Aorta (tissue), 5 donors: Measurements from ENCODE around the gene SLMAP. TPM values are rescaled to one million over a fixed set of nuclear protein-coding genes. Genes with fewer than 3 reads are reported as not detected.

ENCODE experiments used
- ATAC-seq: fragments of 200-7000 bp; cut with Tn5 transposase; one replicate; pipeline ENCODE4 v1.9.1; 2022; ENCODE audit warnings: moderate library complexity; ENCODE audit not compliant: low FRiP score
- DNase-seq, 2 donors: peaks; one replicate each; pipeline ENCODE4 v3.0.0-alpha.2; 2020
- H3K27ac ChIP-seq, 2 donors: one replicate each; pipeline ENCODE4 v1.5.1; 2013; ENCODE audit warnings: low read length in 2 of 2, mild to moderate bottlenecking in 2 of 2, moderate library complexity in 2 of 2, control low read depth in 1 of 2, inconsistent platforms in 1 of 2, low read depth in 1 of 2
- H3K27me3 ChIP-seq, 2 donors: one replicate each; pipeline ENCODE4 v1.6.1; 2013; ENCODE audit warnings: control low read depth in 1 of 2, low read length in 1 of 2, mild to moderate bottlenecking in 1 of 2, moderate library complexity in 1 of 2; ENCODE audit not compliant: insufficient read depth in 2 of 2, control insufficient read depth in 1 of 2
- H3K36me3 ChIP-seq, 2 donors: one replicate each; pipeline ENCODE4 v1.6.1; 2013; ENCODE audit warnings: control low read depth in 1 of 2, low read length in 1 of 2, mild to moderate bottlenecking in 1 of 2; ENCODE audit not compliant: insufficient read depth in 2 of 2, control insufficient read depth in 1 of 2
- H3K4me1 ChIP-seq, 2 donors: one replicate each; pipeline ENCODE4 v1.6.1; 2013; ENCODE audit warnings: low read length in 2 of 2, control low read depth in 1 of 2, mild to moderate bottlenecking in 1 of 2, moderate library complexity in 1 of 2; ENCODE audit not compliant: insufficient read depth in 2 of 2, control insufficient read depth in 1 of 2
- H3K4me3 ChIP-seq, 2 donors: one replicate each; pipeline ENCODE4 v1.5.1; 2013; ENCODE audit warnings: low read length in 2 of 2, control low read depth in 1 of 2, mild to moderate bottlenecking in 1 of 2
- H3K9me3 ChIP-seq: one replicate; pipeline ENCODE4 v1.6.1; 2013; ENCODE audit warnings: mild to moderate bottlenecking, low read length; ENCODE audit not compliant: control insufficient read depth
- WGBS, 2 donors: extraction: QIAGEN DNeasy Blood & Tissue Kit; methylation state at CpG; one replicate each; pipeline ENCODE4 v1.1.7; 2013; 5-methylcytosine and 5-hydroxymethylcytosine counted together
- intact Hi-C, 2 donors: fragments of 100-400 bp; cut with DNase I; formaldehyde crosslinking; loops; one replicate each; pipeline versions ENCODE4 v1.14.2 to v1.15.0; 2022
- polyA plus RNA-seq, 2 donors: library from polyadenylated mRNA; stranded (reverse); fragments of 200-250 nt; gene quantifications; one replicate each; pipeline ENCODE4 v1.2.3, GENCODE V29; 2013
- total RNA-seq, 2 donors: library from RNA; stranded (reverse); fragmentation: NEBNext Ultra II Directional; extraction: Animal tissue kit (Norgen Biotek cat#: 25700); gene quantifications; one replicate each; pipeline ENCODE4 v1.2.1, GENCODE V29; 2021
- donor health status: healthy with polysubstance abuse.
- donor health status: Bipolar disorder and iron deficiency.
- donor health status: DM: no; HTN: no; CAD: no.
- donor health status: DM: no; HTN: no; CAD: no.
- donor health status: DM: yes; HTN: yes; CAD: no.

SLMAP gene
- total and polyA plus RNA-seq, 4 donors, result 81.4 to 546 (median 170) TPM

DNA sequence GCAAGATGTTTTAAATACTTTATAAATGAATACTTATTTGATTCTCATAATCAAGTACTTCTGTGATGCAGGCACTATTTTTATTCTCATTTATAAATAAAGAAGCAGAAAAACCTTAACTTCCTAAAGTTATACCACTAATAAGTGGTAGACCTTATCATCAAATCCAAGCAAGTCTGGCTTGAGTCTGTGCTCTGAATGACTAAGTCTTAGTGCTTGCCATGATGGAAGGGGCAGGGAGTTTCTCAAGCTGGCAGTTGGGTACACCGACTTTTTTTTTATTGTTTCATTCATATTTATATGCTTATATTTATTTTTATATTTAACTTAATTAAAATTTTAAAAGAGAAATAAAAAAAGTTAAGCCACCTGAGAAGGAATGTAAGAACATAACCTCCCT lies 23.6 kb downstream of the SLMAP start:
- Histone ChIP-seq H3K27me3 (no peaks in the 10 kb centered on the region), H3K36me3 (no peaks in the 10 kb centered on the region), H3K9me3 (no peaks in the 10 kb centered on the region), H3K27ac (no peak overlapping the region), H3K4me3 (no peak overlapping the region), H3K4me1 (peaks cover 0 to 1% of the 10 kb centered on the region in 2 donors)
- ATAC-seq, result no peak
- intact Hi-C loops, result no loop called here
- WGBS, 2 donors, result 51 to 65% methylated on average over 1 of the region's 1 CpG
- no peak for DNase-seq

GRCh38 chr3:57783186-57784088 lies 27.3 kb downstream of the SLMAP start:
- Histone ChIP-seq H3K9me3 (no peaks in the 10 kb centered on the region), H3K4me3 (no peak overlapping the region), H3K36me3 (no peaks in the 10 kb centered on the region), H3K27me3 (no peaks in the 10 kb centered on the region), H3K4me1 (peaks cover 0 to 1% of the 10 kb centered on the region in 2 donors), H3K27ac (no peak overlapping the region)
- WGBS, 2 donors, result 88% methylated on average over 6 of the region's 6 CpGs
- DNase-seq (no peak), ATAC-seq (no peak)
- intact Hi-C loops, result no loop called here

DNA sequence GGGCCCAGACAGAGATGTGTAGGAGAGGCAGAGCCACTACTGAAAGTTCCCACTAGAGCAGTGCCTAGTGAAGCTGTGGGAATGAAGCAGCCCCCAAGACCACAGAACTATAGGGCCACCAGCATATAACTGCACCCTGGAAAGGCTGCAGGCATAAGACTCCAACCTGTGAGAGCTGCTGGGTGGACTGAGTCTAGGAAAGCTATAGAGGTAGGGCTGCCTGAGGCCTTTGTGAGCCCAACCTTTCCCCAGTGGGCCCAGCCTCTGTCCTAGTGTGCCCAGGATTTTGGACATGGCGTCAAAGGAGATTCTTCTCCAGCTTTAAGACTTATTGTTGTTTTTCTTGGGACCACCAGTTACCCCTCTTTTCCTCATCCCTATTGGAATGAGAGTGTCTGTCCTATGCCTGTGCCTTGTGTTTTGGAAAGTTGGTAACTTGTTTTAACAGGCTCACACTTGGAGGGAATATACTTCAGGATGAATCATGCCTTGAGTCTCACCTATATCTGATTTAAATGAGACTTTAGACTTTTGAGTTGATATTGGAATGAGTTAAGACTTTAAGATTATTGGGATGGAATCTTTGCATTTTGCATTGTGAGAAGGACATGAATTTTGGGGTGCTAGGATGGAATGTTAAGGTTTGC lies 28.1 kb downstream of the SLMAP start:
- H3K36me3 ChIP-seq, result no peaks in the 10 kb centered on the region
- no peaks in the 10 kb centered on the region for H3K9me3 ChIP-seq
- ATAC-seq (no peak), DNase-seq (no peak)
- H3K4me1 ChIP-seq, result peaks cover 0 to 1% of the 10 kb centered on the region in 2 donors
- WGBS, 2 donors, result 95 to 100% methylated on average over 1 of the region's 1 CpG
- intact Hi-C loops, result no loop called here
- no peak overlapping the region for H3K4me3 ChIP-seq
- H3K27me3 ChIP-seq, result no peaks in the 10 kb centered on the region
- H3K27ac ChIP-seq, result no peak overlapping the region

- WGBS, 2 donors, result 89 to 91% methylated on average over 1 of the region's 1 CpG
- H3K27ac ChIP-seq, result no peak overlapping the region
- no peak overlapping the region for H3K4me3 ChIP-seq
- H3K36me3 ChIP-seq, result no peaks in the 10 kb centered on the region
- DNase-seq (no peak), ATAC-seq (no peak)
- no peaks in the 10 kb centered on the region for H3K9me3 ChIP-seq
- no peaks in the 10 kb centered on the region for H3K27me3 ChIP-seq
- peaks cover 0 to 1% of the 10 kb centered on the region in 2 donors for H3K4me1 ChIP-seq
- intact Hi-C loops, result no loop called here
These were observed 29.3 kb downstream of the SLMAP start for GRCh38 chr3:57785446-57785845.

GRCh38 chr3:57787867-57788623 lies 31.9 kb downstream of the SLMAP start:
- no peaks in the 10 kb centered on the region for H3K36me3 ChIP-seq
- H3K9me3 ChIP-seq, result no peaks in the 10 kb centered on the region
- intact Hi-C loops, result no loop called here
- no peaks in the 10 kb centered on the region for H3K4me1 ChIP-seq
- H3K27me3 ChIP-seq, result no peaks in the 10 kb centered on the region
- H3K27ac ChIP-seq, result no peak overlapping the region
- ATAC-seq (no peak), DNase-seq (no peak)
- H3K4me3 ChIP-seq, result no peak overlapping the region
- WGBS, 2 donors, result 95% methylated on average over 2 of the region's 2 CpGs

DNA sequence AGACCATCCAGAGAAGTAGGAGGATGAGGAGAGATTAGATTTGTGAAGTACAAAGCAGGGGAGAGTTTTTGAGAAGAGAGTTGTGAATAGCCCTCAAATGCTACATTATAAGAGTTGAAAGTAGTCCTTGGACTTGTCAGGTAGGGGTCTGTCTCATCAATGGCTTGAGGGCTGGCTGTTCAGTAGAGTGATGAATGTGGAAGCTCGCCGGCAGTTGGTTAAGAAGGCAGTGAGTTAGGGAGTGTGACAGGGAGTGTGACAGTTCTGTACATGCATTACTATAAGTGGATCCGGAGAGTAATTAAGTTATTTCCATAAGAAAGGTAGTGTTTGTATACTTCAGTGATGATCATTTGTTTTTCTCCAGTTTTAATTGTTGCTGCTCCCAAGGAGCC lies 32.5 kb downstream of the SLMAP start:
- Histone ChIP-seq H3K27me3 (no peaks in the 10 kb centered on the region), H3K4me1 (no peaks in the 10 kb centered on the region), H3K27ac (no peak overlapping the region), H3K36me3 (no peaks in the 10 kb centered on the region), H3K4me3 (no peak overlapping the region), H3K9me3 (no peaks in the 10 kb centered on the region)
- no peak for DNase-seq
- ATAC-seq, result no peak
- intact Hi-C loops, result no loop called here
- 90 to 97% methylated on average over 3 of the region's 3 CpGs for WGBS, 2 donors

DNA sequence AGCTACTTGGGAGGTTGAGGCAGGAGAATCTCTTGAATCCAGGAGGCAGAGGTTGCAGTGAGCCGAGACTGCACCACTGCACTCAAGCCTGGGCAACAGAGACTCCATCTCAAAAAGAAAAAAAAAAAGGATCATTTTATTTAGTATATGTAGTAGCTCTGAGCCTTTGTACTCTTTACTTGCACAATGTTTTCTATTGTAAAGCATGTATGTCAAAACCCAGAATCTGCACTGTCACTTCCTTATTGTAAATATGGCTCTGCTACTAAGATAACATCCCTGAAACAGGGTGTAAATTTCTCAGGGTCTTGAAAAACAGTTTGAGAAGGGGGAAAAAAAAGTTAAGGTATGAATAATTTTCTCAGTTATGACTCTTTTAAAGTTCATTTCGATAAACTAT lies 35.1 kb downstream of the SLMAP start:
- WGBS, 2 donors, result 91 to 92% methylated on average over 2 of the region's 2 CpGs
- intact Hi-C loops, result no loop called here
- H3K9me3 ChIP-seq, result no peaks in the 10 kb centered on the region
- no peaks in the 10 kb centered on the region for H3K27me3 ChIP-seq
- ATAC-seq, result no peak
- H3K27ac ChIP-seq, result no peak overlapping the region
- H3K36me3 ChIP-seq, result no peaks in the 10 kb centered on the region
- no peaks in the 10 kb centered on the region for H3K4me1 ChIP-seq
- no peak for DNase-seq
- no peak overlapping the region for H3K4me3 ChIP-seq

DNA sequence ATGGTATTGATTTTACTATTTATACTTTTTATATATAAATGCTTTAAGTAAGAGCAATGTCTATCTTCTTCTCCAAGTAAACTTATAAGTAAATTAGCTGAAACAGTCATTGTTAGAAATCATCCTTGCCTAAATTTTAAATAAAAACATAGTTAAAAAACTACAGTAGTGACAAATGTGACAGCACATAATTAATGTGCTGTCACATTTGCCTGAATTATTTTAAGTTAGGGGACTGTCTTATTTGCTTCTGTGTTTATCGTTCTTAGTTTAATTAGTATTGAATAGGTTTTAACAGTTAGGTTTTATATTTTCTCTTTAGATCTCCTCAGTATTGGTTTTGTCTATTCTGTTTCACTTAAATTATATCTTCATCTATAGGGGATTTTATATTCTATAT lies 36.1 kb downstream of the SLMAP start:
- Histone ChIP-seq H3K9me3 (no peaks in the 10 kb centered on the region), H3K27me3 (no peaks in the 10 kb centered on the region), H3K4me3 (no peak overlapping the region), H3K27ac (no peak overlapping the region), H3K36me3 (no peaks in the 10 kb centered on the region), H3K4me1 (no peaks in the 10 kb centered on the region)
- no peak for DNase-seq
- ATAC-seq, result no peak
- WGBS, 2 donors, result 88 to 89% methylated on average over 1 of the region's 1 CpG
- intact Hi-C loops, result no loop called here
